CD4-positive, alpha-beta T cell (primary cell): Measurements from ENCODE around the gene PRTFDC1. TPM values are rescaled to one million over a fixed set of nuclear protein-coding genes. Genes with fewer than 3 reads are reported as not detected.
"Not testable (repeated sequence)": the region's sequence is repeated elsewhere in the genome, so short reads cannot be mapped to it uniquely, and the experiment has no call there.

Source experiments
- ATAC-seq: fragments of 200-7000 bp; cut with Tn5 transposase; one replicate; pipeline ENCODE4 v1.10.0; 2022; ENCODE audit warnings: mild to moderate bottlenecking; ENCODE audit not compliant: poor library complexity
- CTCF ChIA-PET: fragments of 350-600 bp; sonication (Branson Sonifier 250); formaldehyde crosslinking; loops from one replicate; lab custom pipeline; 2021; ENCODE audit warnings: antibody characterized with exemption, inconsistent platforms; lab: Charles Lee
- POLR2A ChIA-PET: fragments of 350-600 bp; sonication (Branson Sonifier 250); formaldehyde crosslinking; loops from one replicate; lab custom pipeline; 2021; ENCODE audit warnings: antibody characterized with exemption, inconsistent platforms; lab: Charles Lee
- DNase-seq, 14 experiments: peaks; one replicate each; pipeline ENCODE4 v3.0.0-alpha.2; 2013 to 2020; ENCODE audit warnings: mixed read lengths in 2 of 14
- H3K27ac ChIP-seq, 2 donors: one replicate each; pipeline versions ENCODE4 v1.5.1 to v1.7.0; 2013; ENCODE audit warnings: low read length in 2 of 2, low read depth in 1 of 2, mild to moderate bottlenecking in 1 of 2
- H3K27me3 ChIP-seq, 2 experiments: 1 replicate in 1 of 2; 2 replicates in 1 of 2; pipeline versions ENCODE4 v1.6.1 to v1.7.0; 2013; ENCODE audit warnings: low read length in 2 of 2, control low read depth in 1 of 2, mild to moderate bottlenecking in 1 of 2, moderate library complexity in 1 of 2; ENCODE audit not compliant: insufficient read depth in 2 of 2, control insufficient read depth in 1 of 2
- H3K36me3 ChIP-seq: one replicate; pipeline ENCODE4 v1.6.1; 2013; ENCODE audit warnings: low read length, control low read depth; ENCODE audit not compliant: insufficient read depth
- H3K4me1 ChIP-seq: one replicate; pipeline ENCODE4 v1.6.1; 2013; ENCODE audit warnings: low read length, control low read depth; ENCODE audit not compliant: insufficient read depth
- H3K4me3 ChIP-seq: one replicate; pipeline ENCODE4 v1.5.1; 2013; ENCODE audit warnings: mild to moderate bottlenecking, low read length, moderate library complexity
- H3K9me3 ChIP-seq, 2 experiments: 1 replicate in 1 of 2; 2 replicates in 1 of 2; pipeline versions ENCODE4 v1.6.1 to v1.7.0; 2013; ENCODE audit warnings: low read length in 2 of 2, mild to moderate bottlenecking in 2 of 2, control low read depth in 1 of 2, moderate library complexity in 1 of 2; ENCODE audit not compliant: control insufficient read depth in 1 of 2, insufficient read depth in 1 of 2
- H3K27ac Mint-ChIP-seq: one replicate; pipeline ENCODE4 v1.8.0; 2020; ENCODE audit warnings: mixed read lengths
- H3K27me3 Mint-ChIP-seq: one replicate; pipeline ENCODE4 v1.8.0; 2021; ENCODE audit warnings: mixed read lengths
- H3K36me3 Mint-ChIP-seq: one replicate; pipeline ENCODE4 v1.8.0; 2021; ENCODE audit warnings: low read depth, mixed read lengths
- H3K4me1 Mint-ChIP-seq: one replicate; pipeline ENCODE4 v1.8.0; 2021; ENCODE audit warnings: low read depth, mixed read lengths
- H3K4me3 Mint-ChIP-seq: one replicate; pipeline ENCODE4 v1.8.0; 2020; ENCODE audit warnings: mild to moderate bottlenecking, mixed read lengths
- H3K9me3 Mint-ChIP-seq: one replicate; pipeline ENCODE4 v1.8.0; 2020; ENCODE audit warnings: mixed read lengths
- CTCF ChIP-seq: fragments of 200-600 bp; IDR thresholded peaks from one replicate; pipeline ENCODE4 v1.8.0; 2022; ENCODE audit warnings: antibody characterized with exemption, mild to moderate bottlenecking
- intact Hi-C, 2 experiments: fragments of 100-400 bp; cut with DNase I in 1 of 2; cut with micrococcal nuclease in 1 of 2; formaldehyde crosslinking; loops; one replicate each; pipeline versions ENCODE4 v1.15.1 to v1.9.0; 2023 to 2025; cut with DNase I, micrococcal nuclease
- total RNA-seq, 174 experiments: library from RNA in 2 of 174; stranded (reverse) in 2 of 174; gene quantifications; one replicate each; pipeline ENCODE4 v1.2.3 and lab custom pipeline; 2021 to 2026

PRTFDC1 gene
- total RNA-seq, 2 experiments from 2014 or later, result 0.52 to 0.67 TPM

- ChIA-PET CTCF (no interaction called here), POLR2A (no interaction called here)
- TF ChIP-seq CTCF, result no peak
- DNase-seq (no peak), ATAC-seq (no peak)
- intact Hi-C loops, result no loop called here
- no peaks in the 10 kb centered on the region for H3K9me3 Mint-ChIP-seq
- no peaks in the 10 kb centered on the region for H3K27me3 Mint-ChIP-seq
- no peak overlapping the region for H3K27ac Mint-ChIP-seq
- no peak overlapping the region for H3K4me3 ChIP-seq
- H3K4me1 Mint-ChIP-seq, result no peaks in the 10 kb centered on the region
- no peaks in the 10 kb centered on the region for H3K36me3 ChIP-seq
- no peak overlapping the region for H3K27ac ChIP-seq
- no peaks in the 10 kb centered on the region for H3K4me1 ChIP-seq
- H3K36me3 Mint-ChIP-seq, result no peaks in the 10 kb centered on the region
- H3K9me3 ChIP-seq, result no peaks in the 10 kb centered on the region
- no peaks in the 10 kb centered on the region for H3K27me3 ChIP-seq
- H3K4me3 Mint-ChIP-seq, result no peak overlapping the region
These were observed 7.0 kb upstream of the PRTFDC1 start for GRCh38 chr10:24959382-24959730.

DNA sequence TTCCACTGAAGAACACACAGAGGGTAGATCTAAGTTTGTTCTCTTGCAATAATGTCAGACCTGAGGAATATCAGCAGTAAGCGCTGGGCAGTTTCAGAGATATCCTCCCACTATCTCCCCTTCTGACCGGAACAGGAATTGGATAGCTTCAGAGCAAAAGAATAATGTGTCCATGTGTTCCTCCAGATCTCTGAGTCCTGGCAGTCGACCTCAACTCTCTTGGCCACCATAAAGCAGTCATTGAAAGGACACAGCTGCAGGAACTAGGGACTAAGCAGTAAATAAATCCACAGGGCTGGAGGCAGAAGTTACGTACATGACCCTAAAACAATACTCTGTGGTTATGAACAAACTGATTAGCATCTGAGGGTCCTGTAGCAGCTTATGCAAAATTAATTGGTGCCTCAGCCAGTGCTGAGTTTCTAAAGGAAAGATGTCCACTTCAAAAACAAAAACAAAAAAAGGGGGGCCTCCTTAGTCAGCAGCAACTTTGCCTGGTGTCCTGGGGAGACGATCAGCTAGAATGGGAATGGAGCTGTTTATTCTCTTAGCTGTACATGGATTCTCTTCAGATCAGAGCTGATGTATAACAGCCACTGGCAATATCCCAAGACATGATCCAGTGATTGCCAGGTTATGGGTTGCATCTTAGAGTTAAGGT lies 6.4 kb upstream of the PRTFDC1 start:
- Histone ChIP-seq H3K36me3 (no peaks in the 10 kb centered on the region), H3K4me3 (no peak overlapping the region), H3K9me3 (no peaks in the 10 kb centered on the region), H3K27me3 (no peaks in the 10 kb centered on the region), H3K27ac (no peak overlapping the region), H3K4me1 (no peaks in the 10 kb centered on the region)
- Mint-ChIP-seq H3K9me3 (no peaks in the 10 kb centered on the region), H3K4me1 (no peaks in the 10 kb centered on the region), H3K27me3 (no peaks in the 10 kb centered on the region), H3K36me3 (no peaks in the 10 kb centered on the region), H3K4me3 (no peak overlapping the region), H3K27ac (no peak overlapping the region)
- ATAC-seq, result no peak
- no peak for DNase-seq
- ChIA-PET POLR2A (no interaction called here), CTCF (no interaction called here)
- TF ChIP-seq CTCF, result no peak
- intact Hi-C loops, result no loop called here

- Histone ChIP-seq H3K4me1 (peaks cover 2% of the 10 kb centered on the region), H3K36me3 (no peaks in the 10 kb centered on the region), H3K9me3 (no peaks in the 10 kb centered on the region), H3K4me3 (no peak overlapping the region), H3K27ac (no peak overlapping the region), H3K27me3 (no peaks in the 10 kb centered on the region)
- ChIA-PET CTCF (no interaction called here), POLR2A (no interaction called here)
- Mint-ChIP-seq H3K27ac (no peak overlapping the region), H3K36me3 (no peaks in the 10 kb centered on the region), H3K27me3 (no peaks in the 10 kb centered on the region), H3K9me3 (no peaks in the 10 kb centered on the region), H3K4me3 (no peak overlapping the region), H3K4me1 (peaks cover 6% of the 10 kb centered on the region)
- no peak for TF ChIP-seq CTCF
- intact Hi-C loops, result no loop called here
- no peak for ATAC-seq
- no peak for DNase-seq
These were observed 5.8 kb upstream of the PRTFDC1 start for GRCh38 chr10:24958091-24958720.

GRCh38 chr10:24957624-24958051 lies 5.2 kb upstream of the PRTFDC1 start:
- not testable (repeated sequence) for H3K27me3 Mint-ChIP-seq
- H3K4me1 Mint-ChIP-seq, result peaks cover 11% of the 10 kb centered on the region

More at GRCh38 chr10:24957624-24958051, 5.2 kb upstream of the PRTFDC1 start:
- H3K4me3 ChIP-seq, H3K9me3 Mint-ChIP-seq, intact Hi-C loops, H3K27me3 ChIP-seq, ATAC-seq, H3K27ac Mint-ChIP-seq, H3K36me3 ChIP-seq, POLR2A ChIA-PET, H3K9me3 ChIP-seq, H3K36me3 Mint-ChIP-seq, H3K4me1 ChIP-seq, H3K27ac ChIP-seq, H3K4me3 Mint-ChIP-seq, CTCF ChIA-PET, DNase-seq: not testable (repeated sequence)
